NCI-H82 (cell line): ENCODE results near the gene CDC16.

Experiments used
- DNase-seq: peaks from one replicate; lab custom pipeline; 2025; lab: John Stamatoyannopoulos, UW

CDC16 gene

DNA sequence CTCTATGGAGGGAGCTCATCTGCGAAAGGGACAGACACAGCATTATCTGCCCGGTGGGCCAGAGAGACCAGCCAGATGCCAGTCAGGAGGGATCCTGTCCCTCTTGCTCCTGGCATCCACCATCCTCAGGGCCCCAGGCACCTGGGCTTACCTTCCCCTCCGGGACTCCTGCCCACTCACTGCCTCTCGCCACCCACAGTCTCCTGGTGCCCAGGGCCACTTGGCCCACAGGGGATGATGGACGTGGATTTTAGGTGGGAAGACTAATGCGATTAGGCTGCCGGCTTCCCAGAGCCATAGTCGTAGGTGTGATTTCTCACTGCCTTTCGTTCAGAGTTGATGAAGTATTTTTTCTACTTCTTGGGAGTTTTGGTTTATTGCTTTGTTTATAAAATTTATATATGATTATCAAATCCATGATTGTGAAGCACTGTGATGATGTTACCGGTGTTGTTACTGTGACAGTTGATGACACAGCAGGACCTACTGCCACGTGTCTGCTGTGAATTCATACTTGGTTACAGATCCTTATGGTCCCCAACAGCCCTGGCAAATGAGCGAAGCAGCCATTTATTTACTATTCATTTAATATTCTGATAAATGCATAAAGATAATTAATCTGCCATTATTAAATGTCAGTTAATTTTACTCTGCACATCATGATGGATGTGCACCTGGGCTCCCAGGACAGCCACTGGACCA lies 65.1 kb downstream of the CDC16 start:
- DNase-seq, result no peak

DNA sequence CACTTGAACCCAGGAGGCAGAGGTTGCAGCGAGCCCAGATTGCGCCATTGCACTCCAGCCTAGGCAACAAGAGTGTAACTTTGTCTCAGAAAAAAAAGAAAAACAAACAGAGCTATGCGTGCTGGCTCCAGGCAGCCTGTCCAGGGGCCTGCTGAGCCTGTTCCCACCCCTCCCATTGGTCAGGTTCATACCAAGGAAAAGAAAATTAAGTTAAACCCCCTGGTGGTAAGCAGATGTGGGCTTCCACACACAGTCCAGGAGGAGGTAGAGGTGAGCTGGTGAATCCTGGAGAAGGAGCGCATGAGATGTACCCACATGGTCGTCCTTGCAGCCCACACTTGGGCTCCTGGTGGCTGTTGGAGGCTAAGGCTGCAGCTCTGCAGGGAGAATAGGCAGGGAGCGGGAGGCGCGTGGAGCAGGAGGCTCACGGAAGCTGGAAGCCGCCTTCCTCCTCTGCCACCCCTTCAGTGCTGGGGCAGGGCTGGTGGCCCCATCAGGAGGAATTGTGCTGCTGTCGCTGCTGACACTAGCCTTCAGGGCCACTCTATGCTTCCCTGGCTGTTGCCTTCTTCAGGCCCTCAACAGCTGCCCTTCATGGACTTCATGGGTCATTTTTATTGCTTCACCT lies 69.1 kb downstream of the CDC16 start:
- no peak for DNase-seq

DNA sequence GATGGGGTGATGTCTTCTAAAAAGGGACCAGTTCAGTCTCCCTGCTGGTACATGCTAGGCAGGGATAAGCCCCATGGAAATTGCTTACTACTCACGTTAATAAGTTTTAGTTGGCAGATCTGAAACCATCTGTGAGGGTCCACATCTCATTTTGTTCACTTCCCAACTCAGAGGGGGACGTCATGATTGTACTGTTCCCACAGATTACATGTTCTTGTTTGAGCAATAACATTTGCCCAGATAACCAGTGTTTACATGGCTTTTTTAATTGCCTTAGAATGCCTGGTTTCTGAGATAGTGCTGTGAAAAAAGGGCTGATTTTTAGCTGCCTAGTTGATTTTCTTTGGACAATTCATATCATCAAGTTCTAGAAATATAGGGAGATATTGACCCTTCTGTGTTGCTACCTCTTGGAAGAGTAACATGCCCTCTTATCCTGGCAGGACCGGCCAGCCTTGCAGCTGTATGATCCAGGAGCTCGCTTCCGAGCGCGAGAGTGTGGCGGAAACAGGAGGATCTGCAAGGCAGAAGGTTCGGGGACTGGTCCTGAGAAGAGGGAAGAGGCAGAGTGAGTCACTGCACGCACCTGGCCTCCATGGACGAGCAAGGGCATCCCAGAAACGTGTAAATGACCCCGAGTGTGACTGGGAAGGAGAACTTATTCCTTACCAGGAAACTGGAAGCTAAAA lies 69.8 kb downstream of the CDC16 start:
- no peak for DNase-seq

DNA sequence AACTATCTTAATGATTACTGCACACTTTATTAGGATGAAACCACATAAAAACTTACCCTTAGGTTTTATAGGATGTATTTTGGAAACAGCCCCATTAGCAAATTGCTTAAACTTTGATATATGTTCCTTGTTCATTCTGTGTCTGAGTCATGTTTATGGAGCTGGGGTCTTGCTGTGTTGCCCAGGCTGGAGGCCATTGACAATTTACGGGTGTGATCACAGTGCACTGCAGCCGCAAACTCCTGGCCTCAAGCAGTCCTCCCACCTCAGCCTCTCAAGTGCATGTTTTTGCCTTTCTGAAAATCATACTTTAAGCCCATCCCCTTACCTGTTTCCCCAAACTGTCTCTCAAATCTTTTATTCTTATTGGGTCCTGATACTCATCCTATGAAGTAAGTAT lies 74.4 kb downstream of the CDC16 start:
- no peak for DNase-seq

GRCh38 chr13:114309806-114310410 lies 75.2 kb downstream of the CDC16 start:
- peak; percentile 34 for DNase-seq

DNA sequence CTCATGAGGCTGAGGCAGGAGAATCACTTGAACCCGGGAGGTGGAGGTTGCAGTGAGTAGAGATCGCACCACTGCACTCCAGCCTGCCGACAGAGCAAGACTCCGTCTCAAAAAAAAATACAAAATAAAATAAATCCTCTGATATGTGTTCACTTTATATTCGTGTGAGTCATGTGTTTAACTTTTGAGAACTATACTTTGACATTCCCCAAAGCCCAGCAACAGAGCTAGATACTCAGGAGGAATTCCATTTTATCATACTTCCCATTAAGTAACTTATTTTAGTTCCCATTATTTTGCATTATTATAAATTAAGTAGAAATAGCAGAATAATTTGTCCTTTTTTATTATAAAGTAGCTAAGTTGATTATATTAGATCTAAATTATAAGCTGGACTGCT lies 76.3 kb downstream of the CDC16 start:
- DNase-seq, result no peak

DNA sequence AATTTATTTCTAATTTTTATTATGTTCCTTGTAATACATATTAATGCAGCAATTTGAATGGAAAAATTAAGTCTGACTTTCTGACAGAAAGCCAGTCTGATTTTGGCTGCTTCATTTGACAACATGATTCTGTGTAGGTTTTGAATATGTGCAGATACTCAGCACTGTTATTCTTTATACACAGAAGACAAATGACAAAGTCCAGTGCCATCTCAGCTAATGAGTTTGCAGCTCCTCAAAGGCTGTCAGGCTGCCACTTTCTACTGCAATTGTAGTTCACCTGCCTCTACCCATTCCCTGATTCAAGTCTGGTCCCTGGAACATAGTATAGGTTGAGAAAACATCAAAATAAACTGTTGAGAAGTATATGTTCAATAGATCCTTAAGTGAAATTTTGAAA lies 76.7 kb downstream of the CDC16 start:
- no peak for DNase-seq

DNA sequence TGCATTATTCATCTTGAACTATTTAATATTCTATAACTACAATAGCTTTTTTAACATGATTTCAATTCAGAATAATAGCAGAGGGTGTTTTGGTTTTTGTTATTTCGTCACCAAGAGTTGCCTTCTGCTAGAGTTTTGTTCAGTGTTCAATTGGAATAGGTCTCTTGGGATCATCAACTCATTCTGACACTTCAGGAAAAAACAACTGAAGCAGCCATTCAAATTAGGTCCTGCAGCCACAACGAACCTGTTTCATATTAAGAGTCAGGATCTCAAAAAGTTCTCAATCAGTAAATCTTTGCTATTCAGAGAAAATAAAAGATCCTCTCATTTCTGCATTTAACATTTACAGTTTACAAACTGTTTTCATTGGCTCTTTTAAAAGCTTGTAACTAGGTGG lies 77.2 kb downstream of the CDC16 start:
- DNase-seq, result no peak

DNA sequence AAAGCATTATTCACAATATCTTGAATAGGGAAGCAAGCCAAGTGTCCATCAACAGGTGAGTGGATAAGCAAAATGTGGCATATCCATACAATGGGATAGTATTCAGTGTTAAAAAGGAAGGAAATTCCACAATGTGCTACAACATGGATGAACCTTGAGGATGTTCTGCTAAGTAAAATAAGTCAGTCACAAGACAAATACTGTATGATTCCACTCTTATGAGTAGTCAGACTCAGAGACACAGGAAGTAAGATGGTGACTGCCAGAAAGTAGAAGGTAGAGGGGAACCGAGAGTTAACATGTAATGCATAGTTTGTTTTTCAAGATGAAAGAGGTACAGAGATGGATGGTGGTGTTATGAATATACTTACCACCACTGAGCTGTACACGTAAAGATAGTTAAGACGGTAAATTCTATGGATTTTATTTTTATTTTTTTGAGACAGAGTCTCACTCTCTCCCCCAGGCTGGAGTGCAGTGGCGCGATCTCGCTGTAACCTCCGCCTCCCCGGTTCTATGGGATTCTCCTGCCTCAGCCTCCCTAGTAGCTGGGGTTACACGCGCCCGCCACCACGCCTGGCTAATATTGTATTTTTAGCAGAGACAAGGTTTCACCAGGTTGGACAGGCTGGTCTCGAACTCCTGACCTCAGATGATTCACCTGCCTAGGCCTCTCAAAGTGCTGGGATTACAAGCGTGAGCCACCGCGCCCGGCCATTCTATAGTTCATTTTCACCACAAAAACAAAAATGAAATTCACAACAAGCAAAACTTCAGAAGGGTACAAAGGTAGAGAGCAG lies 78.6 kb downstream of the CDC16 start:
- DNase-seq, result no peak

DNA sequence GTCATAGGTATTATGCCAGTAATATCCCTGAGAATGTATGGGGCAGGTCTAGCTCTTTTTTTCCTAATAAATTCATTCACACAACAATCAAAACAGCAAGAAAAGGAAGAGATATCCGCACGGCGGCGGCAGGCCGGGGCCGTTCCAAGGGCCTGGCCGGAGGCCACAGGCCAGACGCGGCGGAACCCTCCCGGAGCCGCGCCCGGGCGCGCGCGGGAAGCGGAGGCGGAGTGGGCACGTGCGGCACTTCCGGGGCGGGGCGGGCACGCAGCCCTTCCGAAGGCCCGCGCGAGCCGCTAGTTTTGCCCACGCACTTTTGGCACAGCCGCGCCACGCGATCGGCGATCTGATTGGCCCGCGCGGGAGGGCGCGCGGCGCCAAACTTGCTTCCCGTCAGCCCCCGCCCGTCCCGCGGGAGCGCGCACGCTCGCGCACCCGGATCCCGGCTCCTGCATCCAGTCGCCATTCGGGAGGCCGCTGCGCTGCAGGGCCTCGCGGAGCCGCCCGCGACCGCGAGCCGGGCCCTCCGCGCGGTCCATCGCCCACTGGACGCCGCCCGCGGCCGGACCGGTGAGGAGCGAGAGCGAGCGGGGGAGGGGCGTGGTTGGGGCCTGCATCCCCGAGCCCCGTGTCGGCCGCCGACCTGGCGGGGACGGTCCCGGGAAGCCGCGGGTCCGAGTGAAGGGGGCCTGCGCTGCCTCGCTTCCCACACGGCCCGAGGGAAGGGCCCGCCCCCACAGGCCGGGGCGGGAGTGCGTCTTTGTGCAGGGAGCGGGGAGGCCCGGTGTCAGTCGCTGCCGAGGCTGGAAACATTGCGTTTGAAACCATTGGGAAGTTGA lies 79.6 kb downstream of the CDC16 start, which contains the start of gene CHAMP1:
Gene CHAMP1 (plus strand): TSS at position 430 of the 839 bp plus-strand sequence. CDS start 9,340 bp downstream, outside the sequence.
- DNase-seq, result peak; percentile 99

DNA sequence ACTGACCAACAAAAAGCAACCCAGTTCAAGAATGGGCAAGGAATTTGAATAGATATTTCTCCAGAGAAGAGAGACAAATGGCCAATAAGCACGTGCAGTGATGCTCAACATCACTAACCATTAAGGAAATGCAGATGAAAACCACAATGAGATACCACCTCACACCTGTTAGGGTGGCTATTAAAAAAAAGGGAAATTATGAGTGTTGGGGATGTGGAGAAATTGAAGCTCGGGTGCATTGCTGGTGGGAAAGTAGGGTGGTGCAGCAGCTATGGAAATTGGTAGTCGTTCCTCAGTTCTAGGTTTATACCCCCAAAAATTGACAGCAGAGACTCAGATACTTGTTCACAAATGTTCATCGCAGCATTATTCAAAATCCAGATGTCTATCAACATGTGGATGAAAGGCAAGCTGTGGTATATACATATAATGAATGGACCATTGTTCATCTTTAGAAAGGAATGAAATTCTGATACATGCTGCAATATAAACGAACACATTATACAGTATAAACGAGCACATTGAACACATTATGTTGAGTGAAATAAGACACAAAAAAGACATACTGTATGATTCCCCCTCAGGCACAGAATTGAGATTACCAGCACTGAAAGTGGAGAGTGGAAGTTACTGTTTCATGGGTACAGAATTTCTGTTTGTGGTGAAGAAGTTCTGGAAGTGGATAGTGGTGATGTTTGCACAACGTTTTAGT lies 80.5 kb downstream of the CDC16 start:
- DNase-seq, result no peak

DNA sequence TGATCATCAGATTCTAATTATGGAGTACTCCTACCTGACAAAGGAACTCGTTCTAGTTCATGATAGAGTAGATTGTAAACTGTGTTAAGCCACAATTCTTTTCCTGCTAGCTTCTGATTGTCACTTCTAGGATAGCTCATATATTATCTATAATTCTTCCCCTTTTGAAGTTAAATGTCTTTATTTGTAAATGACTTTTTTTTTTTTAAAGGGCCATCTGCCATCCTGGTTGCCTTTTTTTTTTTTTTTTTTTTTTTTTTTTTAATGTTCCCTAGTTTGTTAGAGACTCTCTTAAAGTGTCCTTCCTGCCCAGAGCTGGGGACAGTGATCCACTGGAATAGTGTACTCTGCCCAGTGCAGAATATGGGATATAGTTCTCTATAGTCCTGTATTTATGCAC lies 83.9 kb downstream of the CDC16 start:
- no peak for DNase-seq

DNA sequence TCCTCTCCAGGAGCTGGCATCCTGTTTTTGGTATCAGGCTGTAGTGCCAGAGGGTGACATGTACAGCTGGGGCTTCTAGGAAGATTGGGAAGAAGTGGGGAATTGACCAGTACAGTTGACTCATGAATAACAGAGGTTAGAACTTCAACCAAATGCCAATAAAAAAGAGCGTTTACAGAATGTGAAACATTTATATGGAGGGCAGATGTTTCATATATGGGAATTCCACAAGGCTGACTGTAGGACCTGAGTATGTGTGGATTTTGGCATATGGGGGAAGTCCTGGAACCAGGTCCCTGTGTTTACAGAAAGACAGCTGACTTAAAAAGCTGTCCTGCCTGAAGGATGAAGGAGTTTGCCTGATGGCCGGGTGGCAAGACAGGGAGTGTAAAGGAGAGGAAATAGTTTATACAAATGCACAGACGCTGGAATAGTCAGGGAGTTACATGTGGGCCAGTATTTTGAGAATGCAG lies 84.8 kb downstream of the CDC16 start:
- no peak for DNase-seq

DNA sequence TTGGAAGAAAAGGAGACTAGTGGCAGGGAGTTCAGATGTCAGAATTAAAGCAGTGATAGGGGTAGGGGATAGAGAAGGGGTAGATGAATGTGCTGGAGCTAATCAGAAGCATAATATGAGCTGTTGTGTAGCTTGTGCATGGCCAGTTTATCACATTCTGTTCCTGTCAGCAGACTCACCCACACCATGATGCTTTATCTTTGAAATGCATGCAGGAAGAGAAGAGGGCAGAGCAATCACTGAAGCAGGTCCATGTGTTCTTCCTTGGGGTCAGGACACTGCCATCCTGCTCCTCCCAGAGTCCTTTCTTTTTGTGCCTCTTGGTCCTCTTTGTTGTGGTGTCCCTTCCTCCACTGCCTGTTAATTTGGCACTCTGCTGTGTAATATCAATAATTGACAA lies 85.4 kb downstream of the CDC16 start:
- no peak for DNase-seq

DNA sequence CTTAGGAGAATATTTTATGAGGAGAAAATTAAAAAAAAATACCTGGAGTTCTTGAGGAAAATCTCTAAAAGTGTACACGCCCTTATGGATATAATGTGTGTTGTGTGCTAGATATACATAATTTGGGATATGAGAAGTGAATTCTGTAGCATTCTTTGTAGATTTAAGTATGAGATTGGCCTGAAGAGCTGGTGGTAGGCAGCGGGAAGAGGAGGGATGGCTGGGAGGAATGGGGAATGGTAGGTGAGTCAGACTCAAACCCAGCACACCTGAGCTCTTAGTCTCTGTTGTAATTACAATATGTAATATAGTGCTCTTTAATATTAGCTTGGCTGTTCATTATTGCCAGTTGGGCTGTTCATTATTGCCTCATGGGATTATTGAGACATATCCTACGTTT lies 86.6 kb downstream of the CDC16 start:
- no peak for DNase-seq
